ENCODE measurements around the gene NKX6-1.

Gene NKX6-1

DNA sequence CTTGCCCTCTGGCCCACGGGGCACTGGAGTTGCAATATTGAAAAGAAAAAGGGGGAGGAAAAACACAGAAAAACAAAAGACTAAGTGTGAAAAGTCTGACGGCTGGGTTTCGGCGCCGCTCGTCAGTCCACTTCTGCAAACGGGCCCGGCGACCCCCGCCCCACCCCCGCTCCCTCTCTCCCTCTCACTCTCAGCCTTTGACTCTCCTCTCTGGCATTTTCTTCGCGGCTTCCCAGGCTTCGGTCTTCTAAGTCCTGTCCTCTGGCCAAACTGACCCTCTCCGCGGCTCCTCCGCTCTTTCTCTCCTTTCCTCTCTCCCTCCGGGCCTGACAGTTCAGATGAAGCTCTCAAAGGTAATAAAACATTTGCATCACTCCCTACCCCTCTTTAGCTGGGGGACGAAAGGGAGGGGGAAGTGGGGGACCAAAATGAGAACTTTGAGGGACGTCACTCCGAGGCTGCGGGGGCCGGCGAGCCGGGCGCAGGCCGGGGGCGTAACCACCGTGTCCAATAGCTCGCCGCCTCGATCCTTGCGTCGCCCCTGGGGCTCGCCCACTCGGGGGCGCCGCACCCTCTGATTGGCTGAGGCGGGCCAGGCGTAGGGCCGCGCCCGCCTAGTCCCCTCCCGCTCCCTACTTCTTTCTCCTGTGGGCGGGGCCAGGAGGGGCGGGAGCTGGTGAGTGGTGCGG lies at the start of gene NKX6-1:
NKX6-1 (minus strand) TSS at position 358 of the 689 bp plus-strand sequence. CDS start 1,064 bp downstream, outside the sequence.
- in situ Hi-C loops (cut with HindIII; ENCODE audit: low sequenced_read_pairs) = no loop called here
- DNase-seq (ENCODE audit: low read depth) = peak; percentile 33
- H3K4me3 ChIP-seq (ENCODE audit: low read depth, low read length) = peak within 1 kb of the TSS; percentile 42
- TF ChIP-seq, protein P1, sequence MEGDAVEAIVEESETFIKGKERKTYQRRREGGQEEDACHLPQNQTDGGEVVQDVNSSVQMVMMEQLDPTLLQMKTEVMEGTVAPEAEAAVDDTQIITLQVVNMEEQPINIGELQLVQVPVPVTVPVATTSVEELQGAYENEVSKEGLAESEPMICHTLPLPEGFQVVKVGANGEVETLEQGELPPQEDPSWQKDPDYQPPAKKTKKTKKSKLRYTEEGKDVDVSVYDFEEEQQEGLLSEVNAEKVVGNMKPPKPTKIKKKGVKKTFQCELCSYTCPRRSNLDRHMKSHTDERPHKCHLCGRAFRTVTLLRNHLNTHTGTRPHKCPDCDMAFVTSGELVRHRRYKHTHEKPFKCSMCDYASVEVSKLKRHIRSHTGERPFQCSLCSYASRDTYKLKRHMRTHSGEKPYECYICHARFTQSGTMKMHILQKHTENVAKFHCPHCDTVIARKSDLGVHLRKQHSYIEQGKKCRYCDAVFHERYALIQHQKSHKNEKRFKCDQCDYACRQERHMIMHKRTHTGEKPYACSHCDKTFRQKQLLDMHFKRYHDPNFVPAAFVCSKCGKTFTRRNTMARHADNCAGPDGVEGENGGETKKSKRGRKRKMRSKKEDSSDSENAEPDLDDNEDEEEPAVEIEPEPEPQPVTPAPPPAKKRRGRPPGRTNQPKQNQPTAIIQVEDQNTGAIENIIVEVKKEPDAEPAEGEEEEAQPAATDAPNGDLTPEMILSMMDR (IDR thresholded peaks at IDR 0.05; ENCODE audit: low read depth, low read length, missing control alignments) = no peak

DNA sequence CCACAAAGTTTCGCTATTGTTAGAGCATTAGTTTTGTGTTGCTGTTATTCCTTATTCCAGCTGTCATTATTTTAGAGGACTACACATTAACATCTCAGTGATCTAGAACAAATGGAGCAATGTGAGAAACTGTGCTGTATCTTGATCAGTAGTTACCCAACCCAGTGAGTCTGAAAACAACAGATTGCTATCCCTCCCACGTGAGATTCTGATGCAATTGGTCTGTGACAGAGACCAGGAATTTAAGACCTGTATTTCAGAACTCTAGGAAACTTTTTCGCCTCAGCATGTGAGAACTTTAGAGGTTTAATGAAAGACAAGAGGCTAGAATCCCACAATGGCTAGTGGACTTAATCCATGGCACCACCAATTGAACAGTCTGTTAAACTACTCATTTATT lies 48.1 kb upstream of the NKX6-1 start:
- TF ChIP-seq, protein P1 (IDR thresholded peaks at IDR 0.05; ENCODE audit: low read depth, low read length, missing control alignments) = no peak
- in situ Hi-C loops (cut with HindIII; ENCODE audit: low sequenced_read_pairs) = no loop called here
- DNase-seq (ENCODE audit: low read depth) = no peak
- H3K4me3 ChIP-seq (ENCODE audit: low read depth, low read length) = no peak overlapping the region

DNA sequence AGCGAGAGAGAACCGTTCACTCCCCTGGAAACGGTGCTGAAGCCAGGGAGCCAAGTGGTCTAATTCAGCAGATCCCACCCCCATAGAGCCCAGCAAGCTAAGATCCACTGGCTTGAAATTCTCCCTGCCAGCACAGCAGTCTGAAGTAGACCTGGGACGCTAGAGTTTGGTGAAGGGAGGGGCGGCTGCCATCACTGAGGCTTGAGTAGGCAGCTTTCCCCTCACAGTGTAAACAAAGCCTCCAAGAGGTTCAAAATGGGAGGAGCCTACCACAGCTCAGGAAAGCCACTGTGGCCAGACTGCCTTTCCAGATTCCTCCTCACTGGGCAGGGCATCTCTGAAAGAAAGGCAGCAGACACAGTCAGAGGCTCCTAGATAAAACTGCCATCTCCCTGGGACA lies 46.0 kb upstream of the NKX6-1 start:
- in situ Hi-C loops (cut with HindIII; ENCODE audit: low sequenced_read_pairs) = no loop called here

DNA sequence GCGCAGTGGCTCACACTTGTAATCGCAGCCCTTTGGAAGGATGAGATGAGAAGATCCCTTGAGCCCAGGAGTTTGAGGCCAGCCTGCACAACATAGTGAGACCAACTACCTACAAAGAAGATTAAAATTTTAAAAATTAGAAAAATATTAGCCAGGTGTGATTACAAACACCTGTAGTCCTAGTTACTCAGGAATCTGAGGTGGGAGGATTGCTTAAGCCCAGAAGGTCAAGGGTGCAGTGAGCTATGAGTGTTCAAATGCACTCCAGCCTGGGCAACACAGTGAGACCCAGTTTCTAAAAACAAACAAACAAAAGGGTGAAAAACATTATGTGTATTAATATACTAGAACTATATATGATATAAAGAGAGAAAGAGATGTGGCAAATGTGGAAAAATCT lies 36.8 kb upstream of the NKX6-1 start:
- in situ Hi-C loops (cut with HindIII; ENCODE audit: low sequenced_read_pairs) = no loop called here
- TF ChIP-seq, protein P1 (IDR thresholded peaks at IDR 0.05; ENCODE audit: low read depth, low read length, missing control alignments) = no peak
- no peak for DNase-seq (ENCODE audit: low read depth)
- no peak overlapping the region for H3K4me3 ChIP-seq (ENCODE audit: low read depth, low read length)

More for the DNA sequence above, 46.0 kb upstream of the NKX6-1 start:
- TF ChIP-seq, protein P1 (IDR thresholded peaks at IDR 0.05; ENCODE audit: low read depth, low read length, missing control alignments) = no peak
- DNase-seq (ENCODE audit: low read depth) = no peak
- H3K4me3 ChIP-seq (ENCODE audit: low read depth, low read length) = no peak overlapping the region

DNA sequence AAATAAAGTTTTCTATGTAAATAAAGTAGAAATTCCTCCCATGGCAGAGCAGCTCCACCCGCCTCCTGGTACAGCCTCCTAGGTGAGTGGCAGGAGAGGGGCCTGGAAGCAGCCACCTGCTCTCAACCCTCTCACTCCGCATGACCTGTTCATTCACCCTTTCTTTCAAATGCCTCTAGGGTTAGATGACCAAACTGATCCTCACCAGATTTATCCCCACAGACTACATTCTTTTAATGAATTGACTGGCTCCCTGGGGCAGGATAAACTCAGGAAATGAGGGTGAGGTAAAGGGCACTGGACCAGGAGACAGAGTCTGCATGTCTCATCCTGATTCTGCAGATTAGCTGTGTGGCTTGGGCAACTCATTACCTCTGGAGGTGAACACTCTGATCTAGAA lies 32.6 kb upstream of the NKX6-1 start:
- in situ Hi-C loops (cut with HindIII; ENCODE audit: low sequenced_read_pairs) = no loop called here
- TF ChIP-seq, protein P1 (IDR thresholded peaks at IDR 0.05; ENCODE audit: low read depth, low read length, missing control alignments) = no peak
- H3K4me3 ChIP-seq (ENCODE audit: low read depth, low read length) = no peak overlapping the region
- DNase-seq (ENCODE audit: low read depth) = no peak

DNA sequence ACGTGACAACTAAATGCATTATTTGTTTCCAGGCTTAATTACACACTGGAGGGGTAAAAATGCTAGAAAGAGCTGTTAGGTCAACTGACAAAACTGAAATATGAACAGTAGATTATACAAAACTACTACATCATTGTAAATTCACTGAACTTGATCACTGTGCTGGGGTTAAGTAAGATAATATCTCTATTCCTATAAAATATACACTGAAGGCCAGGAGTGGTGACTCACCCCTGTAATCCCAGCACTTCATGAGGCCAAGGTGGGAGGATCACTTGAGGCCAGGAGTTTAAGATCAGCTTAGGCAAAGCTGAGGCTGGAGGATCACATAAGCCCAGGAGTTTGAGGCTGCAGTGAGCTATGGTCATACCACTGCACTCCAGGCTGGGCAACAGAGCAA lies 31.8 kb upstream of the NKX6-1 start:
- in situ Hi-C loops (cut with HindIII; ENCODE audit: low sequenced_read_pairs) = no loop called here
- H3K4me3 ChIP-seq (ENCODE audit: low read depth, low read length) = no peak overlapping the region
- DNase-seq (ENCODE audit: low read depth) = no peak
- TF ChIP-seq, protein P1 (IDR thresholded peaks at IDR 0.05; ENCODE audit: low read depth, low read length, missing control alignments) = no peak
